Lung microvascular endothelial cell (primary cell): ENCODE data around the gene FGD2. TPM values are rescaled to one million over a fixed set of nuclear protein-coding genes. Genes with fewer than 3 reads are reported as not detected.
A peak's percentile ranks its signal among the peaks of the same experiment; 100 is the strongest.

Experiments used
- DNase-seq, 2 donors: peaks; one replicate each; pipeline versions ENCODE4 v3.0.0 to v3.0.0-alpha.2; 2010; ENCODE audit warnings: low read depth in 2 of 2
- total RNA-seq: library from RNA; depleted of rRNA; stranded (reverse); fragments of >200 nt; gene quantifications from 2 replicates; pipeline ENCODE4 v1.2.1, GENCODE V29; 2014

FGD2 gene
- total RNA-seq, 1 donor from 2014 or later, result not detected

DNA sequence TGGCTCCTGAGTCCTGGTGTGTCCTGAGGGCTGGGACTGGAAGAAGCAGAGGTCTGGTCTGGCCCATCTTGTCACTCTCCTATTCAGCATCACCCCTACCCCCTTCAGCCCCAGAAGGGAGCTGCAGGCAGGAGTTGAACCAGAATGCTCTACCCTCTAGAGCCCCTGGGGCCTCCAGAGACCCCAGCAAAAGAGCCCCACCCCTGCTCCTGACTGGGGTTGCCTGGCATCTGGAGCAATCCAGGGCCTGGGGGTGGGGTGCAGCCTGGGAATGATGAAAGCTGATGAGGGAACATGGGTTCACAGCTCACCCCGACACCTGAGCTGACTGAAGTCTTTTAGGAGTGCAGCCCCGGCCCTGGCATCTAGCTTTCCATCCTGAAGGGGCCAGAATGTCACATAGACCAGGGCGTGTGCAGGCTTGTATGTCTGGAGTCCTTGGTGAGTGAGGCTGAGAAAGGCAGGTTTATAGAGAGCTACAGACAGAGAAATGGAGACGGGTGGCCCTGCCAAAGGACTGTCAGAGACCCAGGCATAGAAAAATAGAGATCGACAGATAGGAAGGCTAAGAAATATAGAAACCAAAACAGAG lies 12.2 kb downstream of the FGD2 start:
- no peak for DNase-seq

DNA sequence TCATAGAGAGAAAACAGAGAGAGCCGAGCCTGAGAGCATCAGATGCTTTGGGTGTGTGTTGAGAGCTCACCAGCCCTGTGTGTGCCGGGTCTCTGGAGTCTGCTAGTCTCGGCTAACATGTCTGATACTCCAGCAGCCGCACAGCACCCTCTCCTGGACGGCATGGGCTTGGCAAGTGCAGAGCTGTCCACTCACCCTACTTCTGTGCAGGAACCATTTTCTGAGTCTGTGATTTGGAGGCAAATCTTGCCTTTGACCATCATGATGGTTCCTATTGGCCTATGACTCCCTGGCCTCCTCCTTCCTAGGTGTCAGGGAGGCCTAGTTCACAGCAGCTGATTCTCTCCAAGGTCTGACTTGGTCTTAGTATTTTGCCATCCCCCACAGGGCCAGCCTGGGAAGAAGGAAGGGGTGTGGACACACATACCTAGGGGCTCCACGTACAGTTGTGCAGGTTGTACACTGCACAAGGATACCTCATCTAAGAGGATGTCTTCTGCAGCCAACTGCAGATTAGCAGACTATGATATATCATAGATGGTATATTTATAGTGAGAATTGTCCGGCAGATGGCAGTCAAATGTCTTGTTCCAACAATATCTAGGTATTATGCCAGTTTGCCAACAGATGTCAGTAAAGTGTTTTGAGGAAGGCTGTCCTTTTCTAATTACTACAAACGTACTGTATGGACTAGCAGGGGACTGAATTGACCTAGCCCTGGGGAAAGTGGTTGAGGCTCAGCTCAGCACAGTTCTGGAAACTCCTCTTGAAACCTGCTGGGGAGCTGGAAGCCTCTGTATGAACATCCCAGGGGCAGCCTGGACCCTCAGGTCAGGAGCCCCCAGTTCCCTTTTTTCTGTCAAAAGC lies 13.0 kb downstream of the FGD2 start:
- DNase-seq, result peak; percentile 88 to 92

DNA sequence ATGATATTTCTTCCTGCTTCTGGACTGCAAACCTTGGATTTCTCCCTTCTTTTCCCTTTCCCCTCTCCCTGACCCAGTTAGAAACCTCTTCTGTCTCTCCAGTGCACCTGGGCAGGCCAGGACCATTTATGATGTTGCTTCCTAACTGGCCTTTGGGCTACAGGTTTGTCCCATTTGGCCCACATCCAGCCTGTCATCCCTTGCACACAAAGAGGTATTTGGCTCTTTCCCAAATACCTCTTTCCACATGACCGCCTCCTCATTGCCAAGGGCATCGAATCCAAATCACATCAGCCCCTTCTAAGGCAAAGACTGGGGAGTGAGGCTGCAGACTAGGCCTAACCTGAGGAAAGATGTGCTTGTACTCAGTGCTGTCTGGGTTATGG lies 13.6 kb downstream of the FGD2 start:
- peak in 1 of 2 donors; percentile 40 for DNase-seq

GRCh38 chr6:37020381-37020780 lies 14.9 kb downstream of the FGD2 start:
- DNase-seq, result no peak

DNA sequence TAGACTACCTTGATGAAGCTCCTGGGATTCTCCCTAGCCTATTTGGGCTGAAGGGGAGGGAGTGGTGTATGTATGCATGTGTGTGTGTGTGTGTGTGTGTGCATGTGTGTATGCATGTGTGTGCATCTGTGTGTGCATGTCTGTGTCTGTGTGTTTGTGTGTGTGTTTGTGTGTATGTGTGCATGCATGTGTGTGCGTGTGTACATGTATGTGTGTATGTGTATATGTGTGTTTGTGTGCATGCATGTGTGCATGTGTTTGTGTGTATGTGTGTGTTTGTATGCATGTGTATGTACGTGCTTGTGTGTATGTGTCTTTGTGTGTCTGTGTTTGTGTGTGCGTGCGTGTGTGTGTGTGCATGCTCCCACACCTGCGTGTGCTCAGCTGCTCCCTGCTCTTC lies 15.4 kb downstream of the FGD2 start:
- no peak for DNase-seq

- DNase-seq, result peak; percentile 17 to 63
These were observed 16.1 kb downstream of the FGD2 start for GRCh38 chr6:37021356-37022129.

GRCh38 chr6:37022135-37022863 lies 16.8 kb downstream of the FGD2 start:
- no peak for DNase-seq

GRCh38 chr6:37024656-37025337 lies 19.3 kb downstream of the FGD2 start:
- no peak for DNase-seq

GRCh38 chr6:37025621-37026466 lies 20.4 kb downstream of the FGD2 start:
- DNase-seq, result no peak

DNA sequence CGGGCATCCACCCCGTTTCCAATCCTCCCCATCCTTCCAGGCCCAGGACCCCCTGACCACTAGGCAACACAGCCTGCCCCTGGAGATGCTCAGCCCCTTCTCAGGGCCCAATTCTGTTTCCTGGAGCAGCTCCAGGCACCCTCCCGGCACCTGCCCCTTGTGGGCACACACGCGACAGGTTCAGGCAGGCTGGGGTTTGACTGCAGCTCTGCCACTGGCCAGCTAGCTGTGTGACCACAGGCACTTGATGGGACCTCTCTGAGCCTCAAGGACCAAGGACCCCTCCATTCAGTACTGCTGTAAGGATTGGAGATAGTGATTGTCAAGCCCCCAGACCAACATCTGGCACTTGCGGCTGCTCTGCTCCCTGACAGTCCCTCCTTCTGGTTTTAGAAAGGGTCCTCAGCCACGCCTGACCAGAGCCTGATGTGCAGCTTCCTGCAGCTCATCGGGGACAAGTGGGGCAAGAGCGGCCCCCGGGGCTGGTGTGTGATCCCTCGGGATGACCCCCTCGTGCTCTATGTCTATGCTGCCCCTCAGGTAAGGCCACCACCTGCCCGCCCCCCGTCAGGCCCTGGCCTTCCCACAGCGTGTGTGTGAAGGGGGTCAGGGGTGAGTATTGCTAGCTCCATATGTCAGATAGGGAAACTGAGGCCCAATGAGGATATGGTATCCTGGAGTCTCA lies 21.7 kb downstream of the FGD2 start:
- no peak for DNase-seq

DNA sequence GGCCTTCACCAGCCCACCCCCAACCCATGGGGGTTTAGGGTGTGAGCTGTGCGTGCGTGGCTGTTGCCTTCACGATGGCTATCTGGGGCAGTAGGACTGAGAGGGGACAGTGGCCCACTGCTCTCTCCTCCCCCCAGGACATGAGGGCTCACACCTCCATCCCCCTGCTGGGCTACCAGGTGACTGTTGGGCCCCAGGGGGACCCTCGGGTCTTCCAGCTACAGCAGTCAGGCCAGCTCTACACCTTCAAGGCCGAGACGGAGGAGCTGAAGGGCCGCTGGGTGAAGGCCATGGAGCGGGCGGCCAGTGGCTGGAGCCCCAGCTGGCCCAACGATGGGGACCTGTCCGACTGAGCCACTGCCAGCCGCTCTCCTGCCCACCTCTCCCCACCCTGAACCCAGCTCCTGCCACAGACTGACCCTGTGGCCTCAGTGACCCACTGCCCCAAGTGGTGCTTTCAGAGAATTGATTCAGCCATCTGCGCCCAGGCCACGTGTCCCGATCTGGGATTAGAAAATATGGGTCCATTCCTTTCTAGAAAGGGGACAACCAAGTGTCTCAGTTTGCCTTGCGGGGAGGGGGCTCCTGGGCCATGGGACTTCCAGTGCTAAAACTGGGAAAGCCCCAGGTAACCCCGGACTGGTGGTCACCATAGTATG lies 22.5 kb downstream of the FGD2 start:
- DNase-seq, result no peak

DNA sequence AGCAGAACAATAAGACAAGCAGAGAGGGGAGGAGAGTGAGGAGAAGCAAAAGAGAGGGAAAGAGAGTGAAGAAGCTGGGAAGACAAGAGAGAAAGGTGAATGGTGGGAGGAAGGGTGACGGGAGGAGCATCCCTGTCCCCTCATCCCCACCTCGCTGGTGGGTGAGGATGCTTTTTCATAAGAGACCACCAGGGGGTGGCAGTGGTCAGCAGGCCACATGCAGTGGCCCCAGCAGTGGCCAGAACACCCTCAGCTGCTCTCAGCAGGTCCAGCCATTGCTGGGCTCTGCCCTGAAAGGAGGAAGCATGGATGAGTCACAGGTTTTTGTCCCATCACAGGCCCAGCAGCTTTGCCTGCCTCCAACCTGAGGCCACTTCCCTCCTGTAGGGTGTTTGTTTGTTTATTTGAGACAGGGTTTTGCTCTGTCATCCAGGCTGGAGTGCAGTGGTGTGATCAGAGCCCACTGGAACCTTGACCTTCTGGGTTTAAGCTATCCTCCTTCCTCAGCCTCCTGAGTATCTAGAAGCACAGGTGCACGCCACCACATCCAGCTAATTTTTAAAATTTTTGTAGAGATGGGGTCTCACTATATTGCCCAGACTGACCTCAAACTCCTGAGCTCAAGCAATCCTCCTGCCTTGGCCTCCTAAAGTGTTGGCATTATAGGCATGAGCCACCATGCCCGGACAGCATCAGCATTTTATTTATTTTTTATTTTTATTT lies 24.0 kb downstream of the FGD2 start:
- peak; percentile 85 to 88 for DNase-seq

DNA sequence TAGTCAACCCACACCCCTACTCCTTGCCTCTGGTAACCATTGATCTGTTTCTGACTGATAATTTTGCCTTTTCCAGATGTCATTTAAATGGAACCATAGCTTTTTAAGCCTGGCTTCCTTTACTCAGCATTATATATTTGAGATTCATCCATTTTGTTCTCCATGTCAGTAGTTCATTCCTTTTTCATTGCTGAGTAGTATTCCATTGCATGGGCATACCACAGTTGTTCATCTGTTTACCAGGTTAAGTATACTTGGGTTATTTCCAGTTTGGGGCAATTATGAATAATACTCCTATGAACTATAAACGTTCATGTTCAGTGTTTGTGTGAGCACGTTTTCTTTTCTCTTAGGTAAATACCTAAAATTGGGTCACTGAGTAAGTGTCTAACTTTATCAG lies 25.1 kb downstream of the FGD2 start:
- DNase-seq, result no peak

GRCh38 chr6:37032239-37032638 lies 26.8 kb downstream of the FGD2 start:
- no peak for DNase-seq

- DNase-seq, result peak; percentile 14 to 57
These were observed 27.8 kb downstream of the FGD2 start for GRCh38 chr6:37033255-37033654.

DNA sequence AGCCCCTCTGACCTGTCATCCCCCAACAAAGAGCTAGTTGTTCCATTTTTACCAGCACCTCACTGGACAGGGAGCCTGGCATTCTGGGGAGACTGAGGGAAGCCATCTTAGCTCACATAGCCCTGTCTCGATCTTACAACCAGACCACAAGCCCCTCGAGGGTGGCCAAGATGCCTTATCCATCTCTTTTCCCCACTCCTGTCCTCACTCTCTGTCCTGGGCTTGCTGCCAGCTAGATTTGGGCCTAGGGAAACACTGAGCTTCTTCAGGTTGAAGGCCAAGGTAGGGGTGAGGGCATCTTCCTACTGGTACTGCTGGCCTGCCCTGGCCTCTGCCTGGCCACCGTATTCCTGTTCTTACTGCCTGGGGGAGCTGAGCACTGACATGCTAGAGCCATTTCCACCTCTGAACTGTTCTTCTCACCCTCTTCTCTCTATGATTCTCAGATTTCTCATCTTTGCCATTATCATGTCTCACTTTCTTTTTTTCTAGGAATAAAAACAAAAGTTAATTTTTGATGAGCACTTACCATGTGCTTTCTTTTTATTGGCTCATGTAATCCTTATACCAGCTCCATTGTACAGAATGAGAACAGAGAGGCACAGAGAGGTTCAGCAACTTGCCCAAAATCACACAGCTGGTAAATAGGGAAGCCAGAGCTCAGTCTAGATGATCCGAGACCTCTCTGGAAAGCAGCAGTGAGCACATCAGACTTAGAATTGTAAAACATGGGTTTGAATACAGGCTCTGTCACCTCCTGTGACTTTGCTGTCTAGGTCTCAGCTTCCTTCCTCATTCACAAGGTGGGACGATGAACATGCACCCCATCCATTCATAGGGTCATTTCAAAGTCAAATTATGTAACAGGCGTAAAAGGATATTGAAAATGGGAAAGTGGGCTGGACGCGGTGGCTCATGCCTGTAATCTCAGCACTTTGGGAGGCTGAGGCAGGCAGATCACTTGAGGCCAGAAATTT lies 28.7 kb downstream of the FGD2 start:
- DNase-seq, result no peak

GRCh38 chr6:37036146-37036545 lies 30.7 kb downstream of the FGD2 start:
- DNase-seq, result no peak
